Body of pancreas (tissue), 4 donors: ENCODE measurements around the gene CRTAC1. TPM values are rescaled to one million over a fixed set of nuclear protein-coding genes. Genes with fewer than 3 reads are reported as not detected.

Experiments used
- ATAC-seq: fragments of 150-250 bp; one replicate; pipeline ENCODE4 v1.9.1; 2016
- DNase-seq, 4 donors: peaks; one replicate each; pipeline ENCODE4 v3.0.0-alpha.2; 2019
- H3K27ac ChIP-seq, 4 donors: fragments of 200-600 bp; sonication (generic); 1 replicate in 3 of 4; 2 replicates in 1 of 4; pipeline versions ENCODE4 v1.5.1 to v1.6.1; 2016 to 2019; ENCODE audit warnings: mild to moderate bottlenecking in 1 of 4, mixed read lengths in 1 of 4, moderate library complexity in 1 of 4
- H3K27me3 ChIP-seq, 2 donors: fragments of 200-600 bp; sonication (generic); one replicate each; pipeline ENCODE4 v1.6.0; 2016; ENCODE audit warnings: mild to moderate bottlenecking in 1 of 2
- H3K36me3 ChIP-seq, 2 donors: fragments of 200-600 bp; sonication (generic); replicated peaks in 1 of 2; 2 replicates each; pipeline ENCODE4 v1.5.1; 2016; ENCODE audit warnings: low read depth in 2 of 2; ENCODE audit not compliant: insufficient read depth in 1 of 2
- H3K4me1 ChIP-seq: fragments of 200-600 bp; sonication (generic); one replicate; pipeline ENCODE4 v1.6.0; 2016
- H3K4me3 ChIP-seq, 2 donors: fragments of 200-600 bp; sonication (generic); 1 replicate in 1 of 2; 2 replicates in 1 of 2; pipeline ENCODE4 v1.5.1; 2016 to 2019
- H3K9me3 ChIP-seq, 3 donors: fragments of 200-600 bp; sonication (generic); 1 replicate in 2 of 3; 2 replicates in 1 of 3; pipeline ENCODE4 v1.5.1; 2016
- POLR2A ChIP-seq, 3 donors: fragments of 450-650 bp; IDR thresholded peaks; one replicate each; pipeline ENCODE4 v1.6.1; 2016; ENCODE audit warnings: antibody characterized with exemption in 3 of 3, mild to moderate bottlenecking in 2 of 3
- WGBS, 2 donors: methylation state at CpG; one replicate each; pipeline ENCODE4 v1.1.5; 2017; 5-methylcytosine and 5-hydroxymethylcytosine counted together
- intact Hi-C: fragments of 100-400 bp; cut with DNase I; formaldehyde crosslinking; loops from one replicate; pipeline ENCODE4 v1.15.1; 2023
- total RNA-seq, 2 donors: library from RNA; depleted of rRNA; stranded (reverse); fragments of >200 nt; gene quantifications; one replicate each; pipeline ENCODE4 v1.1.0, GENCODE V29; 2016
- TF ChIP-seq, protein P1 (sequence below), 7 experiments: fragments of 450-650 bp in 4 of 7; fragments of 200-600 bp in 3 of 7; sonication (generic) in 3 of 7; IDR thresholded peaks; one replicate each; pipeline ENCODE4 v1.5.1; 2016 to 2019; ENCODE audit warnings: antibody characterized with exemption in 7 of 7

Gene CRTAC1
- total RNA-seq, 2 donors from 2014 or later = 0.52 TPM; not detected in 1

DNA sequence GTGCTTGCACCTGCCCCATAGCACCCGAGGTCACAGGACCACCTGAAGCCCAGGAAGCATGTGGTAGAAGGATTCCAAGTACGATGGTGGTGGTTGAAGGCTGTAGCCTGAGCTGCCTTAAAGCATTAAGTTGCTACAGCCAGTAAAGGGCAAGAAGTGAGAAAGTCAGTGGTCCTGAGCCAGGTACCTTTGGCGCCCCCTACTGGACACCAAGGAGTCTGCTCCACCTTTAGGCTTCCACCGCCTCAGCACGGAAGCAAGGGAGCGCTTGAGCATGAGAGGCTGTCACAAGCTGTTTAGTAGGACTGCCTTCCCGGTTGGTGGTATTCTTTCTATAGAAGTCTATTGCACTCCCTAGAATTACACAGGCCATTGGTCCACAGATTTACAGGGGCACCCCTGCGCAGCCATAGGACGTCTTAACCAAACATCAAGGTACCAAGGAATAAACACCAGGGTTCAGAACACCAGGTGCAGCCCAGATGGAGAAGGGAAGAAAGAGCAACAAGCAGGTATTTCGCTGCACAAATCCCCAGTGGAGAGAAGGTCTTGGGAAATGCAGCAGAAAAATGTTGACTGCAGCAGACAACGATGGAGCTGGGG lies 2.2 kb downstream of the CRTAC1 start:
- Histone ChIP-seq H3K27me3 (peaks cover 0 to 20% of the 10 kb centered on the region in 2 donors), H3K27ac (no peak overlapping the region), H3K4me1 (peaks cover 17% of the 10 kb centered on the region), H3K4me3 (no peak overlapping the region), H3K9me3 (no peaks in the 10 kb centered on the region), H3K36me3 (no peaks in the 10 kb centered on the region)
- no peak for TF ChIP-seq POLR2A (IDR thresholded peaks at IDR 0.05)
- TF ChIP-seq, protein P1, sequence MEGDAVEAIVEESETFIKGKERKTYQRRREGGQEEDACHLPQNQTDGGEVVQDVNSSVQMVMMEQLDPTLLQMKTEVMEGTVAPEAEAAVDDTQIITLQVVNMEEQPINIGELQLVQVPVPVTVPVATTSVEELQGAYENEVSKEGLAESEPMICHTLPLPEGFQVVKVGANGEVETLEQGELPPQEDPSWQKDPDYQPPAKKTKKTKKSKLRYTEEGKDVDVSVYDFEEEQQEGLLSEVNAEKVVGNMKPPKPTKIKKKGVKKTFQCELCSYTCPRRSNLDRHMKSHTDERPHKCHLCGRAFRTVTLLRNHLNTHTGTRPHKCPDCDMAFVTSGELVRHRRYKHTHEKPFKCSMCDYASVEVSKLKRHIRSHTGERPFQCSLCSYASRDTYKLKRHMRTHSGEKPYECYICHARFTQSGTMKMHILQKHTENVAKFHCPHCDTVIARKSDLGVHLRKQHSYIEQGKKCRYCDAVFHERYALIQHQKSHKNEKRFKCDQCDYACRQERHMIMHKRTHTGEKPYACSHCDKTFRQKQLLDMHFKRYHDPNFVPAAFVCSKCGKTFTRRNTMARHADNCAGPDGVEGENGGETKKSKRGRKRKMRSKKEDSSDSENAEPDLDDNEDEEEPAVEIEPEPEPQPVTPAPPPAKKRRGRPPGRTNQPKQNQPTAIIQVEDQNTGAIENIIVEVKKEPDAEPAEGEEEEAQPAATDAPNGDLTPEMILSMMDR (IDR thresholded peaks at IDR 0.05) = peak; percentile 69 to 91 (median 75)
- intact Hi-C loops = no loop called here
- WGBS, 2 donors = 12 to 14% methylated on average over 9 to 11 of the region's 11 CpGs
- peak; percentile 50 for ATAC-seq
- peak; percentile 73 to 75 (median 74) for DNase-seq

DNA sequence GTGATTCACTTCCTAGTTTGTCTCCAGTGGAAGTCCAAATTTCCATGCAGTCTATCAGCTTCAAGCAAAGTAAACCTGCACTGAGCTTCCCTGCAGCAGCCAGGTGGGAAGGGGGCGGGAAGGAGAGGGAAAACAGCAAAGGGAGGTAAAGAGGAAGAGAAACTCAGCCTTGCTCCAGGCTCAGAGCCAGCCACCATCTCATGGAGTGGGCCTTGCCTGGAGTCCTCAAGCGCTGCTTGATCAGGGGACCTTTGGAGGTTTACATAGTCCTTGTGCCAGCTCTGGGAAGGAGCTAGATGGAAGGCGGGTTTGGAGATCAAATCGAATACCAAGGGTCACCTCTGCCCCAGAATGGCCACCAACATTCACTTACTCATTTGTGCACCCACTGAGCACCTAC lies 7.4 kb downstream of the CRTAC1 start:
- Histone ChIP-seq H3K36me3 (no peaks in the 10 kb centered on the region), H3K4me1 (no peaks in the 10 kb centered on the region), H3K9me3 (no peaks in the 10 kb centered on the region), H3K4me3 (no peak overlapping the region), H3K27ac (no peak overlapping the region), H3K27me3 (no peaks in the 10 kb centered on the region)
- 80 to 84% methylated on average over 4 of the region's 4 CpGs for WGBS, 2 donors
- intact Hi-C loops = no loop called here
- ATAC-seq (no peak), DNase-seq (no peak)
- TF ChIP-seq, protein P1 (IDR thresholded peaks at IDR 0.05) = no peak
- TF ChIP-seq POLR2A (IDR thresholded peaks at IDR 0.05) = no peak

DNA sequence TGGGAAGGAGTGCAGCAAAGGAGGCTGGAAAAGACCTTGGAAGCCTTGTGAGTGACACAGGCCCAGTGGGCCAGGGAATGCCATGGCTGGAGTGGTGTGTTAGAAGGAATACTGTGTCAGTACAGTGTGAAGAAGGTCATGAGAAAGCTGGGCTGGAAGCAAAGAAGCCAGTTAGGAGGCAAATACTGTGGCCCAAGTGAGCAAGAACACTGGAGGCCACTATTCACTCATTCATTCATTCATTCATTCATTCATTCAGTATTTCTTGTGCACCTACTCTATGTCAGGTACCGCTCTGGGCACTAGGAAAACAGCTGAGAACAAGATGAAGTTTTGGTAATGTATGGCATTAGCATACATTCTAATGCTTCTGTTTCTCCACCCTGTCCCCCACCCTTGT lies 9.6 kb downstream of the CRTAC1 start:
- Histone ChIP-seq H3K4me1 (no peaks in the 10 kb centered on the region), H3K27ac (no peak overlapping the region), H3K27me3 (no peaks in the 10 kb centered on the region), H3K4me3 (no peak overlapping the region), H3K9me3 (no peaks in the 10 kb centered on the region), H3K36me3 (no peaks in the 10 kb centered on the region)
- intact Hi-C loops = no loop called here
- no peak for ATAC-seq
- no peak for DNase-seq
- TF ChIP-seq, protein P1 (IDR thresholded peaks at IDR 0.05) = no peak
- no peak for TF ChIP-seq POLR2A (IDR thresholded peaks at IDR 0.05)
- WGBS, 2 donors = 94 to 100% methylated on average over 1 of the region's 1 CpG

DNA sequence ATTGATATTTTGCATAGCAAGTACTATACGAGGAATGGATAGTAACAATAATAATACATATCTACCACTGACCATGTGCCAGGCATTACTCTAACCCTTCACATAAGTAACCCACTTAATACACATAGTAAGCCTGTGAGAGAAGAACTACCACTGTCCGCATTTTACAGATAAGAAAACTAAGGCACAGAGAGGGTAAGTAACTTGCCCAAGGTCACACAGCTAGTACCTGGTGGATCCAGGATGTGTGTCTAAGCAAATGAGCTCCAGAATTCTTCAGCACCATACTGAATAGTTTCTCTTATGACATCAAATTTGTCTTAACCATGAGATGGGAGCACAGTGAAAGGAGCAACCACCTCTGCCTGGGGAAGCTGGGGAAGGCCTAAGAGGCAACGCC lies 10.2 kb downstream of the CRTAC1 start:
- DNase-seq = no peak
- Histone ChIP-seq H3K9me3 (no peaks in the 10 kb centered on the region), H3K4me1 (no peaks in the 10 kb centered on the region), H3K4me3 (no peak overlapping the region), H3K27ac (no peak overlapping the region), H3K36me3 (no peaks in the 10 kb centered on the region), H3K27me3 (no peaks in the 10 kb centered on the region)
- TF ChIP-seq POLR2A (IDR thresholded peaks at IDR 0.05) = no peak
- TF ChIP-seq, protein P1 (IDR thresholded peaks at IDR 0.05) = no peak
- WGBS, 2 donors = 73 to 80% methylated on average over 3 of the region's 3 CpGs
- ATAC-seq = no peak
- intact Hi-C loops = no loop called here

DNA sequence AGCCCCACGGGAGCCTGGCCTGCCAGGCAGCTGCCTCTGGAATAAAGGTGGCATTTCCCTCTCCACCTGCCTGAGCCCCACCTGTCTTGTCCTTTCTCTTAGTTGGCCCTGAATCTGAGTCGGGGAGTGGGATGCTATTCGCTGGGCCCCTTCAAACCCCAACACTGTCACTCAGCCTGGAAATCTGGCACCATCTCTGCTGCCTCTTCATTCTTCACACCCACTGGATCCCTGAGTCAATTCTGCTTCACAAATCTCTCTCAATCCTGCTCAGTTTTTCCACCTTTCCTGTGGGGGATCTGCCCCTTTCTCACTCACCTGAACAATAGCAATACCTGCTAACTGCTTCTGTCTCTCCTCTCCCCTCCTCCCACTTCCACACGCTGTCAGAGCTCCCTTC lies 10.6 kb downstream of the CRTAC1 start:
- no peaks in the 10 kb centered on the region for H3K9me3 ChIP-seq

More for the DNA sequence above, 10.6 kb downstream of the CRTAC1 start:
- no peak overlapping the region for H3K4me3 ChIP-seq
- H3K36me3 ChIP-seq = no peaks in the 10 kb centered on the region
- no peaks in the 10 kb centered on the region for H3K4me1 ChIP-seq
- no peak overlapping the region for H3K27ac ChIP-seq
- intact Hi-C loops = no loop called here
- DNase-seq (no peak), ATAC-seq (no peak)
- TF ChIP-seq POLR2A (IDR thresholded peaks at IDR 0.05) = no peak
- TF ChIP-seq, protein P1 (IDR thresholded peaks at IDR 0.05) = no peak
- 56 to 70% methylated on average over 4 of the region's 4 CpGs for WGBS, 2 donors
- no peaks in the 10 kb centered on the region for H3K27me3 ChIP-seq
